HAP-1 (cell line): ENCODE measurements around the gene RALGPS1.

Experiments used
- DNase-seq, 2 experiments: peaks; one replicate each; pipeline ENCODE4 v3.0.0-alpha.2; 2016 to 2020; ENCODE audit warnings: low spot score in 2 of 2
- H3K27me3 ChIP-seq: fragments of 250-450 bp; sonication (Bioruptor Pico); 2 replicates; pipeline ENCODE4 v1.5.1; 2020; ENCODE audit warnings: low read depth, mild to moderate bottlenecking, moderate library complexity
- H3K36me3 ChIP-seq: fragments of 250-450 bp; sonication (Bioruptor Pico); replicated peaks from 2 replicates; pipeline ENCODE4 v1.5.1; 2020; ENCODE audit warnings: mild to moderate bottlenecking
- H3K4me1 ChIP-seq: fragments of 250-450 bp; sonication (Bioruptor Pico); 2 replicates; pipeline ENCODE4 v1.5.1; 2020; ENCODE audit warnings: mild to moderate bottlenecking
- H3K4me3 ChIP-seq: fragments of 250-450 bp; sonication (Bioruptor Pico); 2 replicates; pipeline ENCODE4 v1.5.1; 2020; ENCODE audit warnings: mild to moderate bottlenecking, moderate library complexity
- H3K9me3 ChIP-seq: fragments of 250-450 bp; sonication (Bioruptor Pico); 2 replicates; pipeline ENCODE4 v1.5.1; 2020; ENCODE audit warnings: mild to moderate bottlenecking, moderate library complexity
- in situ Hi-C: fragments of 300-500 bp; cut with MboI; formaldehyde crosslinking; loops from 3 replicates; pipeline ENCODE4 v1.14.3; 2020; ENCODE audit warnings: low sequenced_read_pairs, inconsistent platforms, mixed read lengths

RALGPS1 gene

GRCh38 chr9:127185181-127185580 lies 270.6 kb downstream of the RALGPS1 start:
- Histone ChIP-seq H3K36me3 (no peaks in the 10 kb centered on the region), H3K27me3 (no peaks in the 10 kb centered on the region), H3K4me3 (no peak overlapping the region), H3K4me1 (no peaks in the 10 kb centered on the region), H3K9me3 (no peaks in the 10 kb centered on the region)
- no peak for DNase-seq
- in situ Hi-C loops, result no loop called here

GRCh38 chr9:127185931-127186781 lies 271.6 kb downstream of the RALGPS1 start:
- Histone ChIP-seq H3K9me3 (no peaks in the 10 kb centered on the region), H3K36me3 (no peaks in the 10 kb centered on the region), H3K4me3 (no peak overlapping the region), H3K27me3 (no peaks in the 10 kb centered on the region), H3K4me1 (peaks cover 6% of the 10 kb centered on the region; the same call in 1 of the 2 replicates)
- in situ Hi-C loops, result no loop called here
- no peak for DNase-seq

- no peaks in the 10 kb centered on the region for H3K27me3 ChIP-seq
- no peak for DNase-seq
- no peak overlapping the region for H3K4me3 ChIP-seq
- H3K9me3 ChIP-seq, result no peaks in the 10 kb centered on the region
- H3K36me3 ChIP-seq, result no peaks in the 10 kb centered on the region
- in situ Hi-C loops, result no loop called here
- H3K4me1 ChIP-seq, result peaks cover 6% of the 10 kb centered on the region; the same call in 1 of the 2 replicates
Measured at GRCh38 chr9:127186806-127187205, 272.2 kb downstream of the RALGPS1 start.

GRCh38 chr9:127187231-127187956 lies 272.8 kb downstream of the RALGPS1 start:
- H3K36me3 ChIP-seq, result no peaks in the 10 kb centered on the region
- H3K4me1 ChIP-seq, result peaks cover 6% of the 10 kb centered on the region; the same call in 1 of the 2 replicates
- in situ Hi-C loops, result no loop called here
- DNase-seq, result no peak
- H3K4me3 ChIP-seq, result no peak overlapping the region
- no peaks in the 10 kb centered on the region for H3K27me3 ChIP-seq
- no peaks in the 10 kb centered on the region for H3K9me3 ChIP-seq

- no peaks in the 10 kb centered on the region for H3K36me3 ChIP-seq
- H3K4me3 ChIP-seq, result no peak overlapping the region
- DNase-seq, result no peak
- in situ Hi-C loops, result no loop called here
- peaks cover 6% of the 10 kb centered on the region; the same call in 1 of the 2 replicates for H3K4me1 ChIP-seq
- no peaks in the 10 kb centered on the region for H3K9me3 ChIP-seq
- H3K27me3 ChIP-seq, result no peaks in the 10 kb centered on the region
Measured at GRCh38 chr9:127188396-127188795, 273.8 kb downstream of the RALGPS1 start.

GRCh38 chr9:127189628-127190027 lies 275.0 kb downstream of the RALGPS1 start:
- in situ Hi-C loops, result no loop called here
- H3K27me3 ChIP-seq, result no peaks in the 10 kb centered on the region
- no peaks in the 10 kb centered on the region for H3K9me3 ChIP-seq
- H3K4me3 ChIP-seq, result no peak overlapping the region
- no peak for DNase-seq
- no peaks in the 10 kb centered on the region for H3K36me3 ChIP-seq
- H3K4me1 ChIP-seq, result peaks cover 6% of the 10 kb centered on the region; the same call in 1 of the 2 replicates

GRCh38 chr9:127192744-127193143 lies 278.2 kb downstream of the RALGPS1 start:
- H3K9me3 ChIP-seq, result no peaks in the 10 kb centered on the region
- H3K4me1 ChIP-seq, result peaks cover 6% of the 10 kb centered on the region; the same call in 1 of the 2 replicates
- in situ Hi-C loops, result no loop called here
- no peaks in the 10 kb centered on the region for H3K36me3 ChIP-seq
- H3K27me3 ChIP-seq, result no peaks in the 10 kb centered on the region
- DNase-seq, result no peak
- no peak overlapping the region for H3K4me3 ChIP-seq

- H3K4me3 ChIP-seq, result no peak overlapping the region
- DNase-seq, result no peak
- in situ Hi-C loops, result no loop called here
- H3K9me3 ChIP-seq, result no peaks in the 10 kb centered on the region
- no peaks in the 10 kb centered on the region for H3K27me3 ChIP-seq
- H3K4me1 ChIP-seq, result peaks cover 6% of the 10 kb centered on the region; the same call in 1 of the 2 replicates
- H3K36me3 ChIP-seq, result no peaks in the 10 kb centered on the region
Measured at GRCh38 chr9:127193483-127193882, 278.9 kb downstream of the RALGPS1 start.

- Histone ChIP-seq H3K27me3 (no peaks in the 10 kb centered on the region), H3K36me3 (no peaks in the 10 kb centered on the region), H3K9me3 (no peaks in the 10 kb centered on the region), H3K4me3 (no peak overlapping the region), H3K4me1 (peaks cover 6% of the 10 kb centered on the region; the same call in 1 of the 2 replicates)
- in situ Hi-C loops, result loop anchor here (5.0 kb wide), 1 partner anchor 253 kb away; no protein-coding TSS in a partner anchor
- DNase-seq, result no peak
Measured at GRCh38 chr9:127194881-127195713, 280.5 kb downstream of the RALGPS1 start.

GRCh38 chr9:127195976-127196825 lies 281.6 kb downstream of the RALGPS1 start:
- no peaks in the 10 kb centered on the region for H3K9me3 ChIP-seq
- DNase-seq, result no peak
- no peaks in the 10 kb centered on the region for H3K36me3 ChIP-seq
- no peaks in the 10 kb centered on the region; the same call in 1 of the 2 replicates for H3K4me1 ChIP-seq
- in situ Hi-C loops, result loop anchor here (5.0 kb wide), 1 partner anchor 254 kb away; no protein-coding TSS in a partner anchor
- no peaks in the 10 kb centered on the region for H3K27me3 ChIP-seq
- no peak overlapping the region for H3K4me3 ChIP-seq

- Histone ChIP-seq H3K4me1 (no peaks in the 10 kb centered on the region), H3K4me3 (no peak overlapping the region), H3K27me3 (no peaks in the 10 kb centered on the region), H3K36me3 (no peaks in the 10 kb centered on the region), H3K9me3 (no peaks in the 10 kb centered on the region)
- in situ Hi-C loops, result loop anchor here (5.0 kb wide), 1 partner anchor 254 kb away; no protein-coding TSS in a partner anchor
- no peak for DNase-seq
Measured at GRCh38 chr9:127196826-127197145, 282.2 kb downstream of the RALGPS1 start.

- in situ Hi-C loops, result loop anchor here (5.0 kb wide), 1 partner anchor 255 kb away; no protein-coding TSS in a partner anchor
- no peak for DNase-seq
- no peaks in the 10 kb centered on the region for H3K4me1 ChIP-seq
- H3K36me3 ChIP-seq, result no peaks in the 10 kb centered on the region
- no peaks in the 10 kb centered on the region for H3K27me3 ChIP-seq
- H3K9me3 ChIP-seq, result no peaks in the 10 kb centered on the region
- H3K4me3 ChIP-seq, result no peak overlapping the region
Measured at GRCh38 chr9:127197186-127197860, 282.7 kb downstream of the RALGPS1 start.
